IMR-90 (cell line): ENCODE data around the gene NT5DC1. TPM values are rescaled to one million over a fixed set of nuclear protein-coding genes. Genes with fewer than 3 reads are reported as not detected.

ENCODE experiments used
- ATAC-seq: fragments of 200-7000 bp; cut with Tn5 transposase; 2 replicates; pipeline ENCODE4 v1.9.1; 2020; ENCODE audit warnings: low read depth, mild to moderate bottlenecking, moderate library complexity
- BruUV-seq: library from RNA; stranded (reverse); fragments of 400-500 nt; replicated peaks from 2 replicates; lab custom pipeline; 2021; lab: Mats Ljungman, UMichigan
- CTCF ChIA-PET: fragments of 300-600 bp; formaldehyde crosslinking; extraction: SDS; loops from one replicate; lab custom pipeline; 2021; ENCODE audit warnings: antibody characterized with exemption; lab: Yijun Ruan, JAX
- POLR2A ChIA-PET: fragments of 300-600 bp; sonication (Branson Sonifier 250); formaldehyde crosslinking; loops from one replicate; lab custom pipeline; 2022; ENCODE audit warnings: antibody characterized with exemption; ENCODE audit not compliant: unreplicated experiment; lab: Charles Lee
- DNase-seq: peaks from one replicate; pipeline ENCODE4 v3.0.0; 2013
- H2AFZ ChIP-seq: replicated peaks from 2 replicates; pipeline ENCODE3; 2013; ENCODE audit warnings: low read length, mild to moderate bottlenecking; ENCODE audit not compliant: poor library complexity
- H2AK5ac ChIP-seq: 2 replicates; pipeline ENCODE4 v1.6.1; 2013; ENCODE audit warnings: low read depth, low read length, inconsistent platforms
- H2AK9ac ChIP-seq: replicated peaks from 2 replicates; pipeline ENCODE3; 2013; ENCODE audit warnings: mild to moderate bottlenecking, low read depth, low read length, moderate library complexity; ENCODE audit not compliant: poor library complexity
- H2BK120ac ChIP-seq: 2 replicates; pipeline ENCODE4 v1.6.1; 2013; ENCODE audit warnings: low read depth, low read length, inconsistent platforms
- H2BK15ac ChIP-seq: 3 replicates; pipeline ENCODE4 v1.6.1; 2013; ENCODE audit warnings: low read depth, low read length, inconsistent platforms
- H2BK20ac ChIP-seq: 2 replicates; pipeline ENCODE4 v1.6.1; 2013; ENCODE audit warnings: low read depth, mild to moderate bottlenecking, inconsistent platforms, low read length, moderate library complexity
- H2BK5ac ChIP-seq: 2 replicates; pipeline ENCODE4 v1.6.1; 2013; ENCODE audit warnings: mild to moderate bottlenecking, low read depth, low read length, inconsistent platforms; ENCODE audit not compliant: poor library complexity, severe bottlenecking
- H3K14ac ChIP-seq: replicated peaks from 2 replicates; pipeline ENCODE4 v1.6.1; 2013; ENCODE audit warnings: low read depth, low read length, inconsistent platforms
- H3K18ac ChIP-seq: 2 replicates; pipeline ENCODE4 v1.6.1; 2013; ENCODE audit warnings: low read depth, low read length, control low read depth
- H3K23ac ChIP-seq: 2 replicates; pipeline ENCODE4 v1.6.1; 2013; ENCODE audit warnings: low read depth, low read length, inconsistent platforms
- H3K27ac ChIP-seq: 2 replicates; pipeline ENCODE4 v1.5.1; 2013; ENCODE audit warnings: mild to moderate bottlenecking, control low read depth, low read length; ENCODE audit not compliant: insufficient read depth
- H3K27me3 ChIP-seq: 2 replicates; pipeline ENCODE4 v1.6.1; 2013; ENCODE audit warnings: low read length; ENCODE audit not compliant: control insufficient read depth, insufficient read depth
- H3K36me3 ChIP-seq: 2 replicates; pipeline ENCODE4 v1.6.1; 2013; ENCODE audit warnings: low read length, mixed read lengths; ENCODE audit not compliant: control insufficient read depth, insufficient read depth
- H3K4ac ChIP-seq: 2 replicates; pipeline ENCODE4 v1.6.1; 2013; ENCODE audit warnings: low read depth, low read length, inconsistent platforms
- H3K4me1 ChIP-seq: 2 replicates; pipeline ENCODE4 v1.6.1; 2013; ENCODE audit warnings: low read length, mixed read lengths; ENCODE audit not compliant: control insufficient read depth, insufficient read depth
- H3K4me2 ChIP-seq: 2 replicates; pipeline ENCODE4 v1.6.1; 2013; ENCODE audit warnings: low read depth, mild to moderate bottlenecking, control low read depth, low read length, moderate library complexity
- H3K4me3 ChIP-seq: 2 replicates; pipeline ENCODE4 v1.5.1; 2013; ENCODE audit warnings: low read depth, mild to moderate bottlenecking, control low read depth, low read length, moderate library complexity; ENCODE audit not compliant: insufficient read depth
- H3K56ac ChIP-seq: 2 replicates; pipeline ENCODE4 v1.6.1; 2013; ENCODE audit warnings: low read length, inconsistent platforms; ENCODE audit not compliant: insufficient read depth; ENCODE audit errors: extremely low read depth
- H3K79me1 ChIP-seq, 2 experiments: 2 replicates each; pipeline ENCODE4 v1.6.1; 2013; ENCODE audit warnings: low read length in 2 of 2, inconsistent platforms in 1 of 2, low read depth in 1 of 2
- H3K9ac ChIP-seq: 2 replicates; pipeline ENCODE4 v1.6.1; 2013; ENCODE audit warnings: low read depth, low read length, control low read depth
- H3K9me1 ChIP-seq: 2 replicates; pipeline ENCODE4 v1.6.1; 2013; ENCODE audit warnings: low read length, inconsistent platforms; ENCODE audit not compliant: insufficient read depth
- H3K9me3 ChIP-seq: 2 replicates; pipeline ENCODE4 v1.6.1; 2013; ENCODE audit warnings: low read length; ENCODE audit not compliant: control insufficient read depth, insufficient read depth
- H4K20me1 ChIP-seq: 2 replicates; pipeline ENCODE4 v1.6.1; 2013; ENCODE audit warnings: low read length, inconsistent platforms; ENCODE audit not compliant: insufficient read depth
- H4K5ac ChIP-seq: 2 replicates; pipeline ENCODE4 v1.6.1; 2013; ENCODE audit warnings: mild to moderate bottlenecking, low read depth, low read length, control low read depth
- H4K8ac ChIP-seq, 2 experiments: 2 replicates each; pipeline ENCODE4 v1.6.1; 2013; ENCODE audit warnings: low read depth in 2 of 2, low read length in 2 of 2, control low read depth in 1 of 2, inconsistent platforms in 1 of 2
- H4K91ac ChIP-seq: 2 replicates; pipeline ENCODE4 v1.6.1; 2013; ENCODE audit warnings: low read depth, low read length, inconsistent platforms; ENCODE audit not compliant: insufficient read depth
- MAFK ChIP-seq: IDR thresholded peaks from 2 replicates; pipeline ENCODE4 v1.6.1; 2012; ENCODE audit warnings: low read depth, low read length, improper control_type of control experiment
- SMC3 ChIP-seq: fragments of 150-350 bp; IDR thresholded peaks from 2 replicates; pipeline ENCODE4 v1.6.1; 2016; ENCODE audit warnings: low read depth, mild to moderate bottlenecking, antibody characterized with exemption, low read length, moderate library complexity
- WGBS, 2 experiments: methylation state at CpG; one replicate each; pipeline versions ENCODE4 v1.1.5 to v1.1.7; 2013; ENCODE audit warnings: missing lambda C conversion rate in 2 of 2; ENCODE audit not compliant: insufficient read length in 1 of 2; ENCODE audit errors: extremely low coverage in 2 of 2; 5-methylcytosine and 5-hydroxymethylcytosine counted together
- dilution Hi-C: fragments of 300-500 bp; cut with HindIII; formaldehyde crosslinking; loops from one replicate; pipeline ENCODE4 v1.14.3; 2018; ENCODE audit warnings: low sequenced_read_pairs; ENCODE audit not compliant: unreplicated experiment
- in situ Hi-C: fragments of 300-500 bp; cut with MboI; formaldehyde crosslinking; loops from 3 replicates; pipeline ENCODE4 v1.14.3; 2019; ENCODE audit warnings: low sequenced_read_pairs, inconsistent platforms, mixed read lengths
- intact Hi-C: fragments of 100-400 bp; cut with micrococcal nuclease; formaldehyde crosslinking; loops from 2 replicates; pipeline ENCODE4 v1.10.0; 2022
- polyA plus RNA-seq, 3 experiments: library from polyadenylated mRNA; depleted of rRNA; stranded (reverse); fragments of >200 nt; gene quantifications; 2 replicates each; pipeline ENCODE4 v1.2.3, GENCODE V29; 2012; ENCODE audit warnings: low replicate concordance in 1 of 3
- total RNA-seq: library from RNA; depleted of rRNA; stranded (reverse); fragments of >200 nt; gene quantifications from 2 replicates; pipeline ENCODE4 v1.2.3, GENCODE V29; 2012

Gene NT5DC1
- total and polyA plus RNA-seq, 2 of the 4 experiments (the other 2 are of a cell fraction), result 11.7 to 16.8 TPM

GRCh38 chr6:116168148-116168547 is 67.5 kb downstream of the NT5DC1 start:
- no peak overlapping the region for H2AK9ac ChIP-seq
- dilution Hi-C loops (no loop called here), intact Hi-C loops (no loop called here), in situ Hi-C loops (no loop called here)
- H3K9me3 ChIP-seq, result no peaks in the 10 kb centered on the region
- ChIA-PET CTCF (interaction anchor here (0.9 kb wide), 1 partner anchor 25 kb away, joined by 4 read pairs; no protein-coding TSS in a partner anchor), POLR2A (no interaction called here)
- H3K4me3 ChIP-seq, result no peak overlapping the region
- H4K20me1 ChIP-seq, result no peaks in the 10 kb centered on the region
- no peak overlapping the region for H2BK20ac ChIP-seq
- H3K27me3 ChIP-seq, result no peaks in the 10 kb centered on the region
- BruUV-seq, result no TSS peak
- H3K4ac ChIP-seq, result no peak overlapping the region
- no peak overlapping the region for H2BK120ac ChIP-seq
- no peaks in the 10 kb centered on the region for H3K36me3 ChIP-seq
- no CpG with 5 or more reads among the region's 1 CpG for WGBS, 2 experiments
- no peaks in the 10 kb centered on the region for H3K4me1 ChIP-seq
- H3K27ac ChIP-seq, result no peak overlapping the region
- H2AFZ ChIP-seq, result no peak overlapping the region
- H3K23ac ChIP-seq, result no peak overlapping the region
- 0 out of 2 replicates have a peak, but pooled peaks cover under 1% of the 10 kb centered on the region for H3K9me1 ChIP-seq
- H2AK5ac ChIP-seq, result no peak overlapping the region
- H4K91ac ChIP-seq, result no peak overlapping the region
- DNase-seq, result no peak
- no peak overlapping the region for H4K8ac ChIP-seq
- TF ChIP-seq MAFK, result no peak
- no peak for TF ChIP-seq SMC3
- no peak overlapping the region for H2BK5ac ChIP-seq
- peaks cover 0 to 3% of the 10 kb centered on the region in 2 experiments; a peak in 1 of 4 replicates for H3K79me1 ChIP-seq
- H4K5ac ChIP-seq, result no peak overlapping the region
- no peak overlapping the region for H3K18ac ChIP-seq
- no peak overlapping the region for H3K14ac ChIP-seq
- no peak overlapping the region for H3K4me2 ChIP-seq
- ATAC-seq, result no peak
- no peak overlapping the region for H3K9ac ChIP-seq
- no peak overlapping the region for H2BK15ac ChIP-seq
- no peak overlapping the region for H3K56ac ChIP-seq
